Measurements from ENCODE around the gene SOX3. TPM values are rescaled to one million over a fixed set of nuclear protein-coding genes. Genes with fewer than 3 reads are reported as not detected.

Gene SOX3
- total RNA-seq, 2 donors from 2014 or later = 0.27 to 2.0 TPM

GRCh38 chrX:140475025-140475424 is 29.8 kb downstream of the SOX3 start:
- Histone ChIP-seq H3K9me3 (ENCODE audit: control insufficient read depth, low read length) (peaks cover 24% of the 10 kb centered on the region), H3K4me1 (ENCODE audit: control insufficient read depth, insufficient read depth, low read length) (no peaks in the 10 kb centered on the region), H3K9ac (ENCODE audit: extremely low read depth, low read length, poor library complexity, severe bottlenecking) (no peak overlapping the region), H3K36me3 (ENCODE audit: control insufficient read depth, insufficient read depth, low read length) (no peaks in the 10 kb centered on the region), H3K27ac (ENCODE audit: low read depth, low read length) (no peak overlapping the region), H3K27me3 (ENCODE audit: control insufficient read depth, insufficient read depth, low read length, poor library complexity, severe bottlenecking) (no peaks in the 10 kb centered on the region), H3K4me3 (ENCODE audit: low read length) (no peak overlapping the region)
- TF ChIP-seq CTCF (conservative IDR thresholded peaks at IDR 0.05) = no peak
- Mint-ChIP-seq H3K36me3 (ENCODE audit: low read depth) (peaks cover 4% of the 10 kb centered on the region), H3K4me3 (no peak overlapping the region), H3K27ac (no peak overlapping the region), H3K27me3 (ENCODE audit: insufficient read depth) (peaks cover 11% of the 10 kb centered on the region), H3K4me1 (no peaks in the 10 kb centered on the region), H3K9me3 (peaks cover 44% of the 10 kb centered on the region)
- DNase-seq = peak; percentile 40

GRCh38 chrX:140467211-140467610 is 37.7 kb downstream of the SOX3 start:
- no peaks in the 10 kb centered on the region for H3K27me3 ChIP-seq (ENCODE audit: control insufficient read depth, insufficient read depth, low read length, poor library complexity, severe bottlenecking)
- no peak overlapping the region for H3K27ac ChIP-seq (ENCODE audit: low read depth, low read length)
- no peaks in the 10 kb centered on the region for H3K9me3 ChIP-seq (ENCODE audit: control insufficient read depth, low read length)
- H3K27ac Mint-ChIP-seq = no peak overlapping the region
- no peak for DNase-seq
- no peak overlapping the region for H3K4me3 Mint-ChIP-seq
- no peaks in the 10 kb centered on the region for H3K9me3 Mint-ChIP-seq
- no peak overlapping the region for H3K4me3 ChIP-seq (ENCODE audit: low read length)
- no peak overlapping the region for H3K9ac ChIP-seq (ENCODE audit: extremely low read depth, low read length, poor library complexity, severe bottlenecking)
- no peaks in the 10 kb centered on the region for H3K4me1 ChIP-seq (ENCODE audit: control insufficient read depth, insufficient read depth, low read length)
- H3K36me3 Mint-ChIP-seq (ENCODE audit: low read depth) = no peaks in the 10 kb centered on the region
- TF ChIP-seq CTCF (conservative IDR thresholded peaks at IDR 0.05) = no peak
- peaks cover 20% of the 10 kb centered on the region for H3K27me3 Mint-ChIP-seq (ENCODE audit: insufficient read depth)
- H3K36me3 ChIP-seq (ENCODE audit: control insufficient read depth, insufficient read depth, low read length) = no peaks in the 10 kb centered on the region
- WGBS, 2 experiments (ENCODE audit: insufficient coverage in 1 of 2, insufficient read length in 1 of 2) = 98% methylated on average over 5 of the region's 5 CpGs; no CpG with 5 or more reads in 1 of the 2 experiments
- H3K4me1 Mint-ChIP-seq = peaks cover 7% of the 10 kb centered on the region

Other genes with a start within 250 kb of the SOX3 start
- 100 to 1,000 TPM; 168 to 247 TPM for gene LINC00632, start 204.7 kb upstream of the SOX3 start, total RNA-seq